Measurements from ENCODE around the gene UCN2. TPM values are rescaled to one million over a fixed set of nuclear protein-coding genes. Genes with fewer than 3 reads are reported as not detected.

UCN2 gene
- total and polyA plus RNA-seq, 9 donors: 0.08 to 0.95 (median 0.09) TPM; not detected in 4

DNA sequence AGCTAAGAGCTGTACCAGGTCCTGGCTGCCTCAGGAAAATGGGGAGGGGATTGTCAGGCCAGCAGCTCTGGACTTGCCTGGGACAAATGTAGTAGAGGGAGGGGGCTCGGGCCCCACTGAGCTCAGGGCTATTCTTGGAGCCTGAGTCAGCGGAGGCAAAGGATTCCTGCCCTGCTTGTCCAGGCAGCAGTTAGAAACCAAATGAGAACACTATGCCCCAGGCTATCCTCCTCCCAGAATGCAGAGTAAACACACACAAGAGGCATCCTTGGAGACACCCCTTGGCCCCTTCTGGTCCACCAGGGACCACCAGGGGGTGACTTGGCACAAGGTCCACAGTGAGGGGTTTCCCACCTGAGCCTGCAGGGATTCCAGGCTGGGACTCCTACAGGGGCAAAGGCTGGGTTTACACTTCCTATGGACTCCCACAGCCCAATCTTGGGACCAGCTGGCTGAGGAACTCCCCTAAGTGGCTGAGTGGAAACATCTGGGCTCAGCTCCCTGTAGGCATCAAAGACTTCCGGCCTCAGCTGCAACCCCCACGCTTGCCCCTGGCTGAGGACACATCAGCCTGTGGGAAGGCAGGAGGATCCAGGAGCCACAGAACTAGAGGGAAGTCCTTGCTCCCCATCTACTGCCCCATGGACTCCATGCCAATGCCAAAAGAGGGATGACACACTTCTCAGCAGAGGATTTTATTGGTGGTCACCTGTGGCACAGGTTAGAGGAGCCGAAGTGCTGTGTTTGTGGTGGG lies 34.9 kb upstream of the UCN2 start:
- DNase-seq: peak; percentile 76
- 52% methylated on average over 3 of the region's 5 CpGs for WGBS (ENCODE audit: insufficient coverage)
- Histone ChIP-seq H3K4me3 (ENCODE audit: low read length) (no peak overlapping the region), H3K27me3 (ENCODE audit: control insufficient read depth, insufficient read depth, low read length) (peaks cover 24% of the 10 kb centered on the region), H3K4me1 (ENCODE audit: control insufficient read depth, insufficient read depth, low read length) (peaks cover 45% of the 10 kb centered on the region), H3K9me3 (replicated peaks; ENCODE audit: control insufficient read depth, low read depth, low read length) (no peaks in the 10 kb centered on the region), H3K27ac (ENCODE audit: low read length) (peak overlapping the region; percentile 88), H3K36me3 (ENCODE audit: control insufficient read depth, insufficient read depth, low read length) (peaks cover 63% of the 10 kb centered on the region)

GRCh38 chr3:48597408-48597800 lies 33.8 kb upstream of the UCN2 start:
- peaks cover 45% of the 10 kb centered on the region for H3K4me1 ChIP-seq (ENCODE audit: control insufficient read depth, insufficient read depth, low read length)
- DNase-seq: no peak
- peaks cover 53% of the 10 kb centered on the region for H3K36me3 ChIP-seq (ENCODE audit: control insufficient read depth, insufficient read depth, low read length)
- H3K27ac ChIP-seq (ENCODE audit: low read length): peak overlapping the region; percentile 88
- H3K27me3 ChIP-seq (ENCODE audit: control insufficient read depth, insufficient read depth, low read length): peaks cover 30% of the 10 kb centered on the region
- 73% methylated on average over 6 of the region's 6 CpGs for whole genome bisulfite sequencing (ENCODE audit: insufficient coverage)
- H3K9me3 ChIP-seq (replicated peaks; ENCODE audit: control insufficient read depth, low read depth, low read length): no peaks in the 10 kb centered on the region
- no peak overlapping the region for H3K4me3 ChIP-seq (ENCODE audit: low read length)

GRCh38 chr3:48596676-48597407 lies 33.3 kb upstream of the UCN2 start:
- H3K9me3 ChIP-seq (replicated peaks; ENCODE audit: control insufficient read depth, low read depth, low read length): no peaks in the 10 kb centered on the region
- no peak overlapping the region for H3K4me3 ChIP-seq (ENCODE audit: low read length)
- peaks cover 30% of the 10 kb centered on the region for H3K27me3 ChIP-seq (ENCODE audit: control insufficient read depth, insufficient read depth, low read length)
- peak overlapping the region; percentile 3 for H3K27ac ChIP-seq (ENCODE audit: low read length)
- DNase-seq: no peak
- peaks cover 49% of the 10 kb centered on the region for H3K36me3 ChIP-seq (ENCODE audit: control insufficient read depth, insufficient read depth, low read length)
- peaks cover 45% of the 10 kb centered on the region for H3K4me1 ChIP-seq (ENCODE audit: control insufficient read depth, insufficient read depth, low read length)
- WGBS (ENCODE audit: insufficient coverage): 71% methylated on average over 7 of the region's 8 CpGs

GRCh38 chr3:48596157-48596556 lies 32.6 kb upstream of the UCN2 start:
- no peak for DNase-seq
- Histone ChIP-seq H3K27ac (ENCODE audit: low read length) (no peak overlapping the region), H3K36me3 (ENCODE audit: control insufficient read depth, insufficient read depth, low read length) (peaks cover 42% of the 10 kb centered on the region), H3K4me3 (ENCODE audit: low read length) (no peak overlapping the region), H3K9me3 (replicated peaks; ENCODE audit: control insufficient read depth, low read depth, low read length) (no peaks in the 10 kb centered on the region), H3K27me3 (ENCODE audit: control insufficient read depth, insufficient read depth, low read length) (peaks cover 30% of the 10 kb centered on the region), H3K4me1 (ENCODE audit: control insufficient read depth, insufficient read depth, low read length) (peaks cover 45% of the 10 kb centered on the region)
- 53% methylated on average over 4 of the region's 5 CpGs for WGBS (ENCODE audit: insufficient coverage)

DNA sequence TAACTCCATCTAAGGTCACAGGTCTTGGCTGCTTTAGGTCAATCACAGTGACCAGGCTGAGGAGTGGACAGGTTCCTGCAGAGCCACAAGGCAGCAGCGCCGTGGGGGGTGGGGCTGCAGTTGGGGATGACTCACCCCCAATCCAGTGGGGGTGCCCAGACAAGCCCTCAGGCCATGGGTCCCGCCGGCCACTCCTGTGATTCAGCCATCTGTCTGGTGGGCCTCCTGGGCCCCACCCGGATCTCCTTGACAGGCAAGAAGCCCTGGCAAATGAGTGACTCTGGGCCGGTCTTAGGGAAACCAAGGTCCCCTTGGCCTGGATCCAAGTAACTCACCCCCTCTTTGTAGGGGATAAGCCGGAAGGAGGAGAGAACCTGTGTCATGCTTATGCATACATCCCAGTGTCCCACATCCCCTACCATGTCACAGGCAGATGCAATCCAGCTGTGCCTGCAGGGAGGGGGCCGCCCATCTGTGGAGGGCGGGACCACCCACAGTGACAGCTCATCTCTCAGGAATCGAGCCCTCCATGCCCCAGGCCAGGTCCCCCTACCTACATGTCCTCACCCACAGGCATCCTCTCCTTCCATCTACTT lies 32.0 kb upstream of the UCN2 start:
- peaks cover 37% of the 10 kb centered on the region for H3K36me3 ChIP-seq (ENCODE audit: control insufficient read depth, insufficient read depth, low read length)
- WGBS (ENCODE audit: insufficient coverage): 18% methylated on average over 7 of the region's 10 CpGs
- peaks cover 45% of the 10 kb centered on the region for H3K4me1 ChIP-seq (ENCODE audit: control insufficient read depth, insufficient read depth, low read length)
- peaks cover 30% of the 10 kb centered on the region for H3K27me3 ChIP-seq (ENCODE audit: control insufficient read depth, insufficient read depth, low read length)
- H3K27ac ChIP-seq (ENCODE audit: low read length): no peak overlapping the region
- peak; percentile 35 for DNase-seq
- no peak overlapping the region for H3K4me3 ChIP-seq (ENCODE audit: low read length)
- no peaks in the 10 kb centered on the region for H3K9me3 ChIP-seq (replicated peaks; ENCODE audit: control insufficient read depth, low read depth, low read length)

- H3K9me3 ChIP-seq (replicated peaks; ENCODE audit: control insufficient read depth, low read depth, low read length): no peaks in the 10 kb centered on the region
- peaks cover 45% of the 10 kb centered on the region for H3K4me1 ChIP-seq (ENCODE audit: control insufficient read depth, insufficient read depth, low read length)
- H3K27ac ChIP-seq (ENCODE audit: low read length): no peak within 1 kb of the TSS
- peaks cover 31% of the 10 kb centered on the region for H3K36me3 ChIP-seq (ENCODE audit: control insufficient read depth, insufficient read depth, low read length)
- peak within 1 kb of the TSS; percentile 30 for H3K4me3 ChIP-seq (ENCODE audit: low read length)
- WGBS (ENCODE audit: insufficient coverage): 2% methylated on average over 29 of the region's 35 CpGs
- H3K27me3 ChIP-seq (ENCODE audit: control insufficient read depth, insufficient read depth, low read length): peaks cover 31% of the 10 kb centered on the region
- DNase-seq: no peak
Observed at GRCh38 chr3:48595075-48595525, 31.5 kb upstream of the UCN2 start, which contains the start of gene COL7A1. Gene COL7A1, minus strand, starts transcription at chr3:48595329. Its CDS starts 170 bp downstream, at chr3:48595159.

- Histone ChIP-seq H3K27me3 (ENCODE audit: control insufficient read depth, insufficient read depth, low read length) (peaks cover 35% of the 10 kb centered on the region), H3K27ac (ENCODE audit: low read length) (no peak overlapping the region), H3K36me3 (ENCODE audit: control insufficient read depth, insufficient read depth, low read length) (peaks cover 26% of the 10 kb centered on the region), H3K9me3 (replicated peaks; ENCODE audit: control insufficient read depth, low read depth, low read length) (no peaks in the 10 kb centered on the region), H3K4me1 (ENCODE audit: control insufficient read depth, insufficient read depth, low read length) (peaks cover 43% of the 10 kb centered on the region), H3K4me3 (ENCODE audit: low read length) (peak overlapping the region; percentile 30)
- no peak for DNase-seq
- 25% methylated on average over 39 of the region's 39 CpGs for WGBS (ENCODE audit: insufficient coverage)
Observed at GRCh38 chr3:48594417-48595049, 31.0 kb upstream of the UCN2 start.

- Histone ChIP-seq H3K4me1 (ENCODE audit: control insufficient read depth, insufficient read depth, low read length) (peaks cover 31% of the 10 kb centered on the region), H3K4me3 (ENCODE audit: low read length) (no peak overlapping the region), H3K27ac (ENCODE audit: low read length) (no peak overlapping the region), H3K9me3 (replicated peaks; ENCODE audit: control insufficient read depth, low read depth, low read length) (no peaks in the 10 kb centered on the region), H3K27me3 (ENCODE audit: control insufficient read depth, insufficient read depth, low read length) (peaks cover 38% of the 10 kb centered on the region), H3K36me3 (ENCODE audit: control insufficient read depth, insufficient read depth, low read length) (peaks cover 14% of the 10 kb centered on the region)
- DNase-seq: no peak
- 83% methylated on average over 5 of the region's 9 CpGs for WGBS (ENCODE audit: insufficient coverage)
Observed at GRCh38 chr3:48593337-48593736, 29.8 kb upstream of the UCN2 start.

DNA sequence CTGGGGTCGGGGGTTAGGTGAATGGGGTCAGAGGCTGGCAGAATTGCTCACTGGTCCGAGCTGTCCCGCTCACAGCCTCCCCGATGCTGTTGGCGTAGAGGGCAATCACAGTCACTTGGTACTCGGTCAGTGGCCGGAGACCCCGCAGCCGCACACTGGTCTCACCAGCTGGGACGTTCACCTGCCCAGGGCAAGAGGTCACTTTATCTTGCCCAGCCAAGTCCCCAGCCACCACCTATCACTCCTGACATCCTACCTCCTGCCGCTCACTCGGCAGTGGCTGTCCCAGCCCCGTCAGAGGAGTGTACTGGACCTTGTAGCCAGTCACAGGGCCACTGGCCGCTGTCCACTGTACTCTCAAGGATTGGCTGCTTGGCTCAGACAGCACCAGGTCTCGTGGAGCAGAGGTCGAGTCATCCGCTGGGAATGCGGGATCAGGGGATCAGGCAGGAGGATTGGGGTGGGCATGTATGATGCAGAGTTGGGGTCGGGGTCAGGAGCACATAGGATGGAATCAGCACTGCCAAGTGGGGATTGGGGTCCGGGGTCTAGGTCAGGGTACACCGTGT lies 29.0 kb upstream of the UCN2 start:
- H3K9me3 ChIP-seq (replicated peaks; ENCODE audit: control insufficient read depth, low read depth, low read length): no peaks in the 10 kb centered on the region
- no peak overlapping the region for H3K4me3 ChIP-seq (ENCODE audit: low read length)
- H3K27ac ChIP-seq (ENCODE audit: low read length): no peak overlapping the region
- no peak for DNase-seq
- peaks cover 6% of the 10 kb centered on the region for H3K36me3 ChIP-seq (ENCODE audit: control insufficient read depth, insufficient read depth, low read length)
- WGBS (ENCODE audit: insufficient coverage): 88% methylated on average over 20 of the region's 21 CpGs
- peaks cover 24% of the 10 kb centered on the region for H3K4me1 ChIP-seq (ENCODE audit: control insufficient read depth, insufficient read depth, low read length)
- peaks cover 38% of the 10 kb centered on the region for H3K27me3 ChIP-seq (ENCODE audit: control insufficient read depth, insufficient read depth, low read length)

All from muscle of leg (tissue), 11 donors.